HG03521 (cell line): ENCODE data around the gene TRIM5.
A peak's percentile ranks its signal among the peaks of the same experiment; 100 is the strongest.
"Not testable (repeated sequence)": the region's sequence is repeated elsewhere in the genome, so short reads cannot be mapped to it uniquely, and the experiment has no call there.

Experiments used
- ATAC-seq: cut with Tn5 transposase; IDR thresholded peaks from one replicate; pipeline ENCODE4 v1.9.1; 2021; ENCODE audit warnings: mild to moderate bottlenecking, moderate library complexity; ENCODE audit not compliant: unreplicated experiment

Gene TRIM5

GRCh38 chr11:5684646-5685362, at the start of gene TRIM5:
Gene TRIM5, minus strand, starts transcription at chr11:5685074. Its CDS starts 4,897 bp downstream, at chr11:5680177.
- peak; percentile 70 for ATAC-seq

GRCh38 chr11:5727691-5728090, 42.8 kb upstream of the TRIM5 start:
- ATAC-seq, result no peak

GRCh38 chr11:5726351-5726750, 41.5 kb upstream of the TRIM5 start:
- ATAC-seq, result no peak

- ATAC-seq, result no peak
Measured at GRCh38 chr11:5722622-5723021, 37.7 kb upstream of the TRIM5 start.

GRCh38 chr11:5719703-5720495, 35.0 kb upstream of the TRIM5 start:
- ATAC-seq, result no peak

GRCh38 chr11:5716518-5716917, 31.6 kb upstream of the TRIM5 start:
- not testable (repeated sequence) for ATAC-seq

- no peak for ATAC-seq
Measured at GRCh38 chr11:5713695-5714094, 28.8 kb upstream of the TRIM5 start.

GRCh38 chr11:5712507-5712906, 27.6 kb upstream of the TRIM5 start:
- no peak for ATAC-seq

- ATAC-seq, result no peak
Measured at GRCh38 chr11:5705688-5706087, 20.8 kb upstream of the TRIM5 start.

GRCh38 chr11:5703741-5704536, 19.1 kb upstream of the TRIM5 start:
- peak; percentile 69 for ATAC-seq

- no peak for ATAC-seq
Measured at GRCh38 chr11:5701055-5701577, 16.2 kb upstream of the TRIM5 start.

GRCh38 chr11:5700421-5701054, 15.7 kb upstream of the TRIM5 start:
- ATAC-seq, result no peak

- no peak for ATAC-seq
Measured at GRCh38 chr11:5698281-5698680, 13.4 kb upstream of the TRIM5 start.

GRCh38 chr11:5696210-5696609, 11.3 kb upstream of the TRIM5 start:
- no peak for ATAC-seq

GRCh38 chr11:5695580-5695979, 10.7 kb upstream of the TRIM5 start:
- ATAC-seq, result no peak

GRCh38 chr11:5694642-5695041, 9.8 kb upstream of the TRIM5 start:
- ATAC-seq, result no peak

- ATAC-seq, result no peak
Measured at GRCh38 chr11:5691964-5692361, 7.1 kb upstream of the TRIM5 start.

GRCh38 chr11:5691238-5691963, 6.5 kb upstream of the TRIM5 start:
- ATAC-seq, result not testable (repeated sequence)

- no peak for ATAC-seq
Measured at GRCh38 chr11:5690736-5691135, 5.9 kb upstream of the TRIM5 start.

GRCh38 chr11:5690216-5690615, 5.3 kb upstream of the TRIM5 start:
- ATAC-seq, result no peak
